ENCODE measurements around the gene COPB2. TPM values are rescaled to one million over a fixed set of nuclear protein-coding genes. Genes with fewer than 3 reads are reported as not detected.

COPB2 gene
- total RNA-seq, 4 donors from 2014 or later = 106 to 202 (median 137) TPM

DNA sequence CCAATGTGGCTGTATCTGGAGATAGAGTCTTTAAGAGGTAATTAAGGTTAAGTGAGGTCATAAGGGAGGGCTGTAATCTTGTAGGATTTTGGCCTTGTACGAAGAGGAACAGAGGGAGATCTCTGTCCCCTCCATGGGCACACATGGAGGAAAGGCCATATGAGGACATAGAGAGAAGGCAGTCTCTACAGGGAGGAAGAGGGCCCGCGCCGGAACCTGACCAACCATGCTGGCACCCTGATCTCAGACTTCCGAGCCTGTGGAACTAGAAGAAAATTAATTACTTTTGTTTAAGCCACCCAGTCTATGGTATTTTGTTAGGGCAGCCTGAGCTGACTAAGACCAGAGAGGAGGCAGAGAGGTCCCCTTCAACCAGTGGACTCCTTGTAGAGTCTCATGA lies 63.3 kb downstream of the COPB2 start:
- no peaks in the 10 kb centered on the region for H3K4me1 ChIP-seq
- intact Hi-C loops (cut with DNase I) = loop anchor here (5.0 kb wide), 1 partner anchor 214 kb away; no protein-coding TSS in a partner anchor
- H3K27me3 ChIP-seq = no peaks in the 10 kb centered on the region
- H3K9me3 ChIP-seq = no peaks in the 10 kb centered on the region
- WGBS, 2 donors = 88 to 89% methylated on average over 5 of the region's 5 CpGs
- no peak overlapping the region for H3K27ac ChIP-seq
- no peak for DNase-seq
- no peak overlapping the region for H3K4me3 ChIP-seq (replicated peaks in 1 of 3)
- TF ChIP-seq POLR2A (IDR thresholded peaks at IDR 0.05) = no peak
- TF ChIP-seq, protein P1, sequence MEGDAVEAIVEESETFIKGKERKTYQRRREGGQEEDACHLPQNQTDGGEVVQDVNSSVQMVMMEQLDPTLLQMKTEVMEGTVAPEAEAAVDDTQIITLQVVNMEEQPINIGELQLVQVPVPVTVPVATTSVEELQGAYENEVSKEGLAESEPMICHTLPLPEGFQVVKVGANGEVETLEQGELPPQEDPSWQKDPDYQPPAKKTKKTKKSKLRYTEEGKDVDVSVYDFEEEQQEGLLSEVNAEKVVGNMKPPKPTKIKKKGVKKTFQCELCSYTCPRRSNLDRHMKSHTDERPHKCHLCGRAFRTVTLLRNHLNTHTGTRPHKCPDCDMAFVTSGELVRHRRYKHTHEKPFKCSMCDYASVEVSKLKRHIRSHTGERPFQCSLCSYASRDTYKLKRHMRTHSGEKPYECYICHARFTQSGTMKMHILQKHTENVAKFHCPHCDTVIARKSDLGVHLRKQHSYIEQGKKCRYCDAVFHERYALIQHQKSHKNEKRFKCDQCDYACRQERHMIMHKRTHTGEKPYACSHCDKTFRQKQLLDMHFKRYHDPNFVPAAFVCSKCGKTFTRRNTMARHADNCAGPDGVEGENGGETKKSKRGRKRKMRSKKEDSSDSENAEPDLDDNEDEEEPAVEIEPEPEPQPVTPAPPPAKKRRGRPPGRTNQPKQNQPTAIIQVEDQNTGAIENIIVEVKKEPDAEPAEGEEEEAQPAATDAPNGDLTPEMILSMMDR (IDR thresholded peaks at IDR 0.05) = no peak
- H3K36me3 ChIP-seq = no peaks in the 10 kb centered on the region

DNA sequence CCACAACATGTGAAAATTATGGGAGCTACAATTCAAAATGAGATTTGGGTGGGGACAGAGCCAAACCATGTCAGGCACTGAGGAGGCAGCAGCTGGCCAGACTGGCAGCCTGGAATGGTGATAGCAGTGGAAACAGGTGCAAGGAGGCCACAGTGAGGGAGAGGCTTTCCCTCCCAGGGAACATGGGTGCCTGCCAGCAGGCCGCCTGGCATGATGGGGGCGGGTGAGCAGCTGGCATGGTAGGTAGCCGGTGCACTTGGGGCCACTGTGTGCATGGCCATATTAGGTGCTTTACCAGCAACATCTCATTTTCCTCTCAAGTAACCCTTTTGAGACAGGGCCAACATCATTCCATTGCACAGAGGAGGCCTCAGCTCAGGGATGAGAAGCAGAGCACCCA lies 63.9 kb downstream of the COPB2 start:
- no peaks in the 10 kb centered on the region for H3K27me3 ChIP-seq
- DNase-seq = no peak
- H3K27ac ChIP-seq = no peak overlapping the region
- 95% methylated on average over 3 of the region's 3 CpGs; no CpG with 5 or more reads in 1 of the 2 donors for WGBS, 2 donors
- no peaks in the 10 kb centered on the region for H3K9me3 ChIP-seq
- no peak for TF ChIP-seq POLR2A (IDR thresholded peaks at IDR 0.05)
- TF ChIP-seq, protein P1 (IDR thresholded peaks at IDR 0.05) = no peak
- no peaks in the 10 kb centered on the region for H3K36me3 ChIP-seq
- H3K4me1 ChIP-seq = no peaks in the 10 kb centered on the region
- H3K4me3 ChIP-seq (replicated peaks in 1 of 3) = no peak overlapping the region
- intact Hi-C loops (cut with DNase I) = loop anchor here (5.0 kb wide), 1 partner anchor 213 kb away; no protein-coding TSS in a partner anchor

DNA sequence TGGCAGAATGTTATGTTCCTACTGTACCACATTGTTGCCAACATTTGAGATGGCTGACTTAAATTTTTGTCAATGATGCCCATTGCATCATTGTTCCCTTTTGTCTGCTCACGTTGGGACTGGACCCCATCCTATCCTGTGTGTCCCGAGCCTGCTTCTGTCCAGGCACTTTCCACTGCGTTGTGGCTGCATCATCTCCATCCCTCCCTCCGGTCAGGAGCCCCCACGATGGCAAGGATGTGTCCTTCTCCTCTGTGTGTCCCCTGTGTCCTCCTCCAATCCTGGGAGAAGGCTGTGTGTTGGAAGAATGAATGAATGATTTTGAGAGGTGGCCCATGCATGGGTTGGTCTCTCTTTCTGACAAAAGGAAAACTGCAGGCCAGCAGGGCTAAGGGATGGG lies 65.0 kb downstream of the COPB2 start:
- Histone ChIP-seq H3K27me3 (no peaks in the 10 kb centered on the region), H3K4me1 (no peaks in the 10 kb centered on the region), H3K4me3 (replicated peaks in 1 of 3) (no peak overlapping the region), H3K9me3 (no peaks in the 10 kb centered on the region), H3K27ac (no peak overlapping the region), H3K36me3 (no peaks in the 10 kb centered on the region)
- TF ChIP-seq, protein P1 (IDR thresholded peaks at IDR 0.05) = no peak
- TF ChIP-seq POLR2A (IDR thresholded peaks at IDR 0.05) = no peak
- WGBS, 2 donors = 47 to 65% methylated on average over 5 of the region's 5 CpGs
- intact Hi-C loops (cut with DNase I) = no loop called here
- no peak for DNase-seq

- Histone ChIP-seq H3K27ac (no peak overlapping the region), H3K36me3 (no peaks in the 10 kb centered on the region), H3K9me3 (no peaks in the 10 kb centered on the region), H3K27me3 (no peaks in the 10 kb centered on the region), H3K4me3 (replicated peaks in 1 of 3) (no peak overlapping the region), H3K4me1 (no peaks in the 10 kb centered on the region)
- WGBS, 2 donors = 78 to 94% methylated on average over 5 to 7 of the region's 7 CpGs
- DNase-seq = no peak
- intact Hi-C loops (cut with DNase I) = no loop called here
- TF ChIP-seq, protein P1 (IDR thresholded peaks at IDR 0.05) = no peak
- no peak for TF ChIP-seq POLR2A (IDR thresholded peaks at IDR 0.05)
These were observed 66.3 kb downstream of the COPB2 start for GRCh38 chr3:139323146-139323545.

GRCh38 chr3:139322346-139322745 lies 67.1 kb downstream of the COPB2 start:
- no peak overlapping the region for H3K27ac ChIP-seq
- H3K4me1 ChIP-seq = no peaks in the 10 kb centered on the region
- DNase-seq = no peak
- no peaks in the 10 kb centered on the region for H3K27me3 ChIP-seq
- H3K9me3 ChIP-seq = no peaks in the 10 kb centered on the region
- 70 to 71% methylated on average over 5 of the region's 5 CpGs for WGBS, 2 donors
- H3K36me3 ChIP-seq = no peaks in the 10 kb centered on the region
- no peak overlapping the region for H3K4me3 ChIP-seq (replicated peaks in 1 of 3)
- TF ChIP-seq, protein P1 (IDR thresholded peaks at IDR 0.05) = no peak
- TF ChIP-seq POLR2A (IDR thresholded peaks at IDR 0.05) = no peak
- intact Hi-C loops (cut with DNase I) = no loop called here

Data from thyroid gland (tissue), 4 donors.